Bronchial epithelial cell (primary cell): Measurements from ENCODE around the gene C9. TPM values are rescaled to one million over a fixed set of nuclear protein-coding genes. Genes with fewer than 3 reads are reported as not detected.
"Not testable (repeated sequence)": the region's sequence is repeated elsewhere in the genome, so short reads cannot be mapped to it uniquely, and the experiment has no call there.

Source experiments
- DNase-seq: peaks from one replicate; pipeline ENCODE4 v3.0.0-alpha.2; 2010; ENCODE audit warnings: low read depth
- FAIRE-seq: peaks from 2 replicates; lab custom pipeline; 2011; peaks lifted over from hg19 to GRCh38; lab: Jason Lieb, UNC
- H3K27me3 ChIP-seq: 2 replicates; pipeline ENCODE4 v1.5.1; 2011; ENCODE audit warnings: low read length; ENCODE audit not compliant: control insufficient read depth, insufficient read depth
- H3K36me3 ChIP-seq: 2 replicates; pipeline ENCODE4 v1.5.1; 2011; ENCODE audit warnings: low read length; ENCODE audit not compliant: control insufficient read depth, insufficient read depth
- H3K4me3 ChIP-seq: 2 replicates; pipeline ENCODE4 v1.5.1; 2011; ENCODE audit warnings: mild to moderate bottlenecking, low read depth, low read length, control low read depth
- total RNA-seq: library from RNA; depleted of rRNA; stranded (reverse); fragments of >200 nt; gene quantifications from 2 replicates; pipeline ENCODE4 v1.2.1, GENCODE V29; 2014
- TF ChIP-seq, protein P1 (sequence below): IDR thresholded peaks from 2 replicates; pipeline ENCODE4 v1.5.1; 2011; ENCODE audit warnings: mild to moderate bottlenecking, moderate library complexity, low read length, control low read depth, inconsistent platforms; ENCODE audit not compliant: insufficient read depth, severe bottlenecking

C9 gene
- total RNA-seq, 1 donor from 2014 or later, result not detected

DNA sequence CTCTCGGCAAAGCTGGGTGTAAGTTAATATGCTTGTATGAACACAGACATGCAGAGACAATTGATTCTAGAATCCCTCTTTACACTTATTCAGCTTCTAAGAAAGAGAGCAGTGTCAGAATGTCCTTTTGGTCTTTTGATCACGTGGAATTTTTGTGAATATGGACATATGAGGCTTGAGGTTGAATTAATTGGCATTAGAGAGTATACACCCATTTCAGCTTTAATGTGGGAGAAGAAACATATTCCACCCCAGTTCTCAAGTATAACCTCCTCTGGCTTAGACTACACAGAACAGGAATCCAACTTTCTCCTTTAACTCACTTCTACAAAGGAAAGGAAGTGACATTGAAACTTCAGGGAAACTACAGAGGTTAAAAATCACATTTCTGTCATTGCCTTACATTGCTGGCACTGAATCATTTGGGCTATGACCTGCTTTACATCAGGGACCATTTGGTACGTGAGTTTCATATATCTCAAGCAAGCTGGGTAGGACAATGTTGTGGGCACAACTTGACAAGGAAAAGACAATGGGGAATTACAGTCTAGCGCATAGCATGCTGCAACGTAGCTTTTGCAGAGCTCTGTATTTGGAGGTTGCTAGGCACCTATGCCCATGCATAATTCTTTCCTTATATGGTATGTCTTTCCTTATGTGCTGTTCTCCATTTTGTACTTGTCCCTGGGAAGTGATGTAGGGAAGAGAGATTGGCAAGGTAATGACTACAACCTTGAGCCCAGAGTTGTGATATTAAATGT, 41.0 kb upstream of the C9 start:
- TF ChIP-seq, protein P1, sequence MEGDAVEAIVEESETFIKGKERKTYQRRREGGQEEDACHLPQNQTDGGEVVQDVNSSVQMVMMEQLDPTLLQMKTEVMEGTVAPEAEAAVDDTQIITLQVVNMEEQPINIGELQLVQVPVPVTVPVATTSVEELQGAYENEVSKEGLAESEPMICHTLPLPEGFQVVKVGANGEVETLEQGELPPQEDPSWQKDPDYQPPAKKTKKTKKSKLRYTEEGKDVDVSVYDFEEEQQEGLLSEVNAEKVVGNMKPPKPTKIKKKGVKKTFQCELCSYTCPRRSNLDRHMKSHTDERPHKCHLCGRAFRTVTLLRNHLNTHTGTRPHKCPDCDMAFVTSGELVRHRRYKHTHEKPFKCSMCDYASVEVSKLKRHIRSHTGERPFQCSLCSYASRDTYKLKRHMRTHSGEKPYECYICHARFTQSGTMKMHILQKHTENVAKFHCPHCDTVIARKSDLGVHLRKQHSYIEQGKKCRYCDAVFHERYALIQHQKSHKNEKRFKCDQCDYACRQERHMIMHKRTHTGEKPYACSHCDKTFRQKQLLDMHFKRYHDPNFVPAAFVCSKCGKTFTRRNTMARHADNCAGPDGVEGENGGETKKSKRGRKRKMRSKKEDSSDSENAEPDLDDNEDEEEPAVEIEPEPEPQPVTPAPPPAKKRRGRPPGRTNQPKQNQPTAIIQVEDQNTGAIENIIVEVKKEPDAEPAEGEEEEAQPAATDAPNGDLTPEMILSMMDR, result no peak
- no peak overlapping the region for H3K4me3 ChIP-seq
- FAIRE-seq, result no peak
- no peaks in the 10 kb centered on the region for H3K27me3 ChIP-seq
- DNase-seq, result peak; percentile 45
- no peaks in the 10 kb centered on the region for H3K36me3 ChIP-seq

DNA sequence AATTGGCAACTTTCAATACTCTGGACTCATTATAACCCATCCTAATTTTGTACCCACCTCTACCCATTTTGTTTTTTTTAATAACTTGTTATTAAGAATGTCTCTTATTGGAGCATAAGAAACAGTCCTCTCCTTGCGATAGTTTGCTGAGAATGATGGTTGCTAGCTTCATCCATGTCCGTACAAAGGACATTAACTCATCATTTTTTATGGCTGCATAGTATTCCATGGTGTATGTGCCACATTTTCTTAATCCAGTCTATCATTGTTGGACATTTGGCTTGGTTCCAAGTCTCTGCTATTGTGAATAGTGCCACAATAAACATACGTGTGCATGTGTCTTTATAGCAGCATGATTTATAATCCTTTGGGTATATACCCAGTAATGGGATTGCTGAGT, 39.5 kb upstream of the C9 start:
- DNase-seq, H3K4me3 ChIP-seq, FAIRE-seq, H3K27me3 ChIP-seq, H3K36me3 ChIP-seq: not testable (repeated sequence)

DNA sequence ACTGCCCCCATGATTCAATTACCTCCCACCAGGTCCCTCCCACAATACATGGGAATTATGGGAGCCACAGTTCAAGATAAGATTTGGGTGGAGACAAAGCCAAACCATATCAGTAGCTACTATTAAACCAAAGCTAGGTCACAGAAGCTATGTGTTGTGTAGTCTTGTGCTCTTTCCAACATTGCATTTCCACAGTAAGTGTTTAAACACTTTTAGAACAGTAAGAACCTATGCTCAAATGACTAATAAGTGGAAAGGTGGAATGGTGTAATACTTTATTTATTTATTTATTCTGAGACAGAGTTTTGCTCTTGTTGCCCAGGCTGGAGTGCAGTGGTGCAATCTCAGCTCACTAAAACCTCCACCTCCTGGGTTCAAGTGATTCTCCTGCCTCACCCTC, 37.8 kb upstream of the C9 start:
- not testable (repeated sequence) for H3K27me3 ChIP-seq, FAIRE-seq, DNase-seq, H3K36me3 ChIP-seq, H3K4me3 ChIP-seq

DNA sequence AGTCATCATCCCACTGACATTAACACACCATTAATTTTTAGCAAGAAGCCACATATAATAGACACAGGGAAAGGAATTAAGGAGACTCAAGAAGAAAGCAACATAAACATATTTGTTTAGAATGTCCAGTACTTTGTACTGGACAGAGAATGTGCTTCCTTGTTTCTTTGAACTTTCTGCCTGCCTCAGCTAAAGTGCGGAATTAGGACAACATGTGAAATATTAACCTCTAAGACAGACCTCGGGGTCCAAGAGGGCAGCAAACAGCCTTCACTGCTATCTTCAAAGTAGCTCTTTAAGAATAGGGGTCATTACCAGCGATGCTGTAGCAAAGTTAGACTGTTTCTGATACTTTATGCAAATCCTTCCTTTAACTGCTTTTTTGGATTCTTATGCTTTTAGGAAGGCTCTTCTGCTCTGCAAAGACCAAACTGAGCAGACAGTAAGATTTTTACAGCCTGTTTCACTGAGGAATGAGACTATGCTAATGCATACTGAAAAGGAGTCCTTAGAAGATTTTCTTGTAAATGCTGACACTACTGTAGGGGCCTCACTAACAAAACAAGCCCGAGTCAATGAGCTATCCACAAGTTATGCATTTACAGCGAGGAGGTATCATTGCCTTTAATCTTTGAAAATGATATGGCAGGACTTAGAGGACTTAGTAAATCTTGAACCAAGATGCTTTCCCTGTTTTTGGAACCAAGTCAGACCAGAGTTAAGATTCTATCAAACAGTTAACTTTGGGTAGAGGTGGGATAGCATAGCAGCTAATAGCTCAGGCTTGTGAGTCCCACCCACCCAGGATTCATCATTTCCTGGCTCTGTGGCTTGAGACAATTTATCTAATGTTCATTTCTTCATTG, 36.7 kb upstream of the C9 start:
- DNase-seq (no peak), FAIRE-seq (no peak)
- no peak overlapping the region for H3K4me3 ChIP-seq
- no peaks in the 10 kb centered on the region for H3K36me3 ChIP-seq
- TF ChIP-seq, protein P1, result no peak
- H3K27me3 ChIP-seq, result no peaks in the 10 kb centered on the region

DNA sequence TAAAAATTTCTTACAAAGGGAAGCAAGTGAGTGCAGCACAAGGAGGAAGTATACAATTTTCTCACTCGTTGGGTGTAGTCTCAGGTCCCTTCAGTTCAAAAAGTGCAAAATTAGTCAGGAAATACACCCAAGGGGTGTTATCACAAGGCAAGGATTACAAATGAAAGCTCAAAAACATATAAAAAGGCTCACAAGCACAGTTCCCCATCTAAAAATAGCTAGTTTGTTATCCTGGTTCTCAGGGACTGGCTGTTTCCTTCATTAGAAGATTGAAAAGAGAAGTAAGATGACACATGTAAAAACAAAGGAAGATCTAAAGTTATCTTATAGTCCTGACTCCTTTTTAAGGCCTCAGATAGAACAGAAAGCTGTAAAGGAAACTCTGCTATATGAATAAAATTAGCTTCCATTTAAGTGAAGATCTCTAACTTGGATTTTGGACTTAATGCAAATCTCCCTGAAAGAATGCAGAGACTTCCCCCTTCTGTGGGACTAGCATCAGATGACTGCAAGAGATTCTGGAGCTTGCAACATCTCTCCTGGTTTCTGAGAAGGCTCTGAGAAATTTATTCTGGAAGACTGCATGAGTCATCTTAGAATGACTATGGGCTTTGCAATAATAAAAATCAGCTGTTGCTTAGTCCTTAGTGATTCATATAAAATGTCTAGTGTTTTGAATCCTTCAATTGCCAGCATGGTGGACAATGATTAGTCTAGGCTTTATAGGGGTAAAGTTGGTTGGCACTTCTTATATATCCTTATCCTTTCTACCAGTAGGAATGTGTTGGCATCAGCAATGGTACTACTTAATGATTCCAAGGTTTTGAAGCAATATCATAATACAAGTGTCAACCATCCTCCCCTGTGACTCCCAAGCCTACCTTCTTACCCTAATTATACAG, 35.1 kb upstream of the C9 start:
- TF ChIP-seq, protein P1, result no peak
- no peak for FAIRE-seq
- Histone ChIP-seq H3K27me3 (no peaks in the 10 kb centered on the region), H3K4me3 (no peak overlapping the region), H3K36me3 (no peaks in the 10 kb centered on the region)
- DNase-seq, result peak; percentile 99

DNA sequence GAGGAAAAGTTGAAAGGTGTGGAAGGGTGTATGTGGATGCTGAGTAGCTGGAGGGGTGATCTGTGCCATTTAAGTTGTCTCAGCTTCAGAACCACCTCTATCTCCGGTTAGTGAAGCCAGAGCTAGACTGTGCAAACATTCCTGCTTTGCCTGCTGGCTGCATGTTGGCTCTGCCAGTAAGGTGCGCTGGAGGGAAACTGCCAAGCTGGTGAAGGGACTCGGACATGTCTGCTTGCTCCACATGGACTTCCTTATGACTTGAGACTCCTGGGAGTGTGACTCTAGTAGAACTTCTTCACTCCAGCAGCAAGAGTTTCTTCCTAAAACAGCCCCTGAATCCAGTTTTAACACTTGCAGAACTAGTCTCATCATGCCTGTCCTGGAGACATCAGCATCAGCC, 32.5 kb upstream of the C9 start:
- no peak overlapping the region for H3K4me3 ChIP-seq
- no peaks in the 10 kb centered on the region for H3K27me3 ChIP-seq
- FAIRE-seq (no peak), DNase-seq (no peak)
- TF ChIP-seq, protein P1, result no peak
- H3K36me3 ChIP-seq, result no peaks in the 10 kb centered on the region
